Liver (tissue), 3 donors: ENCODE measurements around the gene UGT1A6.

Experiments used
- CTCF ChIP-seq: fragments of 150-350 bp; IDR thresholded peaks from 2 replicates; pipeline ENCODE4 v1.5.1; 2017; ENCODE audit warnings: improper control_type of control experiment, low read depth, low read length; ENCODE audit not compliant: missing input control
- HNF4A ChIP-seq, 2 donors: conservative IDR thresholded peaks; 2 replicates each; pipeline ENCODE4 v1.6.1; 2016; ENCODE audit warnings: antibody characterized with exemption in 2 of 2, mild to moderate bottlenecking in 2 of 2
- TF ChIP-seq, protein P1 (sequence below): IDR thresholded peaks from 2 replicates; pipeline ENCODE4 v1.6.1; 2016; ENCODE audit warnings: antibody characterized with exemption, mild to moderate bottlenecking
- donor health status: healthy.
- donor health status: healthy.

GRCh38 chr2:233651430-233651829 is 41.3 kb upstream of the UGT1A6 start:
- TF ChIP-seq CTCF (no peak), HNF4A (conservative IDR thresholded peaks at IDR 0.05) (no peak)
- TF ChIP-seq, protein P1, sequence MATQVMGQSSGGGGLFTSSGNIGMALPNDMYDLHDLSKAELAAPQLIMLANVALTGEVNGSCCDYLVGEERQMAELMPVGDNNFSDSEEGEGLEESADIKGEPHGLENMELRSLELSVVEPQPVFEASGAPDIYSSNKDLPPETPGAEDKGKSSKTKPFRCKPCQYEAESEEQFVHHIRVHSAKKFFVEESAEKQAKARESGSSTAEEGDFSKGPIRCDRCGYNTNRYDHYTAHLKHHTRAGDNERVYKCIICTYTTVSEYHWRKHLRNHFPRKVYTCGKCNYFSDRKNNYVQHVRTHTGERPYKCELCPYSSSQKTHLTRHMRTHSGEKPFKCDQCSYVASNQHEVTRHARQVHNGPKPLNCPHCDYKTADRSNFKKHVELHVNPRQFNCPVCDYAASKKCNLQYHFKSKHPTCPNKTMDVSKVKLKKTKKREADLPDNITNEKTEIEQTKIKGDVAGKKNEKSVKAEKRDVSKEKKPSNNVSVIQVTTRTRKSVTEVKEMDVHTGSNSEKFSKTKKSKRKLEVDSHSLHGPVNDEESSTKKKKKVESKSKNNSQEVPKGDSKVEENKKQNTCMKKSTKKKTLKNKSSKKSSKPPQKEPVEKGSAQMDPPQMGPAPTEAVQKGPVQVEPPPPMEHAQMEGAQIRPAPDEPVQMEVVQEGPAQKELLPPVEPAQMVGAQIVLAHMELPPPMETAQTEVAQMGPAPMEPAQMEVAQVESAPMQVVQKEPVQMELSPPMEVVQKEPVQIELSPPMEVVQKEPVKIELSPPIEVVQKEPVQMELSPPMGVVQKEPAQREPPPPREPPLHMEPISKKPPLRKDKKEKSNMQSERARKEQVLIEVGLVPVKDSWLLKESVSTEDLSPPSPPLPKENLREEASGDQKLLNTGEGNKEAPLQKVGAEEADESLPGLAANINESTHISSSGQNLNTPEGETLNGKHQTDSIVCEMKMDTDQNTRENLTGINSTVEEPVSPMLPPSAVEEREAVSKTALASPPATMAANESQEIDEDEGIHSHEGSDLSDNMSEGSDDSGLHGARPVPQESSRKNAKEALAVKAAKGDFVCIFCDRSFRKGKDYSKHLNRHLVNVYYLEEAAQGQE, result no peak
